Metanephros (tissue), 2 donors: ENCODE data around the gene ZNF771. TPM values are rescaled to one million over a fixed set of nuclear protein-coding genes. Genes with fewer than 3 reads are reported as not detected.
A peak's percentile ranks its signal among the peaks of the same experiment; 100 is the strongest.

Source experiments
- small RNA-seq: library from RNA; depleted of rRNA; stranded (forward); fragments of <200 nt; gene quantifications from one replicate; pipeline ENCODE3, GENCODE V24; 2014; ENCODE audit warnings: low replicate concordance
- total RNA-seq: library from RNA; depleted of rRNA; stranded (reverse); fragments of >200 nt; gene quantifications from one replicate; pipeline ENCODE4 v1.2.3, GENCODE V29; 2014

ZNF771 gene
- total RNA-seq: 12.3 TPM

GRCh38 chr16:30407102-30407803, at the start of gene ZNF771:
Gene ZNF771, plus strand, starts transcription at chr16:30407606. Its CDS starts 448 bp downstream, at chr16:30408054.

GRCh38 chr16:30370456-30371247, 36.8 kb upstream of the ZNF771 start, which contains the start of gene TBC1D10B:
Gene TBC1D10B, minus strand, starts transcription at chr16:30370494. Its CDS starts 311 bp downstream, at chr16:30370183.

GRCh38 chr16:30374538-30374937, 32.9 kb upstream of the ZNF771 start, which contains the start of gene MYL11:
Gene MYL11, plus strand, starts transcription at chr16:30374802. Its CDS starts 56 bp downstream, at chr16:30374858.

GRCh38 chr16:30382111-30382881, 25.1 kb upstream of the ZNF771 start, which contains the start of gene SEPTIN1:
Gene SEPTIN1, minus strand, starts transcription at chr16:30382561. Its CDS starts 19 bp downstream, at chr16:30382542.

GRCh38 chr16:30395155-30395991, 12.0 kb upstream of the ZNF771 start, which contains the start of gene ZNF48:
Gene ZNF48, plus strand, starts transcription at chr16:30395420. Its CDS starts 375 bp downstream, at chr16:30395795.

GRCh38 chr16:30429678-30430427, 22.4 kb downstream of the ZNF771 start, which contains the start of gene DCTPP1:
Gene DCTPP1, minus strand, starts transcription at chr16:30430030. Its CDS starts 50 bp downstream, at chr16:30429980.

GRCh38 chr16:30445408-30446202, 38.2 kb downstream of the ZNF771 start, which contains the start of gene SEPHS2:
Gene SEPHS2, minus strand, starts transcription at chr16:30445874. Its CDS starts 147 bp downstream, at chr16:30445727.

Small RNA genes within 50 kb of the gene (small RNA-seq; reads per million reads assigned to genes)
- gene RF00019: not detected
- gene RF00406: 0.23 reads per million, percentile 9 among the genes with 10 or more reads in this experiment

Other genes starting within 250 kb of the ZNF771 start
- gene CORO1A, start 224.0 kb upstream of the ZNF771 start, total RNA-seq: 30.8 TPM
- gene BOLA2B, start 213.9 kb upstream of the ZNF771 start, total RNA-seq: 11.4 TPM
- gene SLX1A, start 213.7 kb upstream of the ZNF771 start, total RNA-seq: 11.6 TPM
- 11.6 TPM for gene SULT1A3, start 208.4 kb upstream of the ZNF771 start, total RNA-seq
- gene NPIPB13, start 159.1 kb upstream of the ZNF771 start, total RNA-seq: 4.5 TPM
- 27.7 TPM for gene CD2BP2, start 52.3 kb upstream of the ZNF771 start, total RNA-seq
- 30.4 TPM for gene TBC1D10B, start 37.1 kb upstream of the ZNF771 start, total RNA-seq
- gene MYL11, start 32.8 kb upstream of the ZNF771 start, total RNA-seq: 1,522 TPM
- 0.41 TPM for gene SEPTIN1, start 25.0 kb upstream of the ZNF771 start, total RNA-seq
- gene ZNF48, start 12.2 kb upstream of the ZNF771 start, total RNA-seq: 11.4 TPM
- gene DCTPP1, start 22.4 kb downstream of the ZNF771 start, total RNA-seq: 26.9 TPM
- 47.6 TPM for gene SEPHS2, start 38.3 kb downstream of the ZNF771 start, total RNA-seq
- 9.5 TPM for gene ITGAL, start 65.1 kb downstream of the ZNF771 start, total RNA-seq
- 33.8 TPM for gene ZNF768, start 119.0 kb downstream of the ZNF771 start, total RNA-seq
- 16.9 TPM for gene ZNF747, start 127.3 kb downstream of the ZNF771 start, total RNA-seq
- 14.5 TPM for gene ZNF764, start 150.8 kb downstream of the ZNF771 start, total RNA-seq
- gene ZNF688, start 164.1 kb downstream of the ZNF771 start, total RNA-seq: 12.1 TPM
- gene ZNF785, start 178.1 kb downstream of the ZNF771 start, total RNA-seq: 20.3 TPM
- 10.0 TPM for gene ZNF689, start 202.8 kb downstream of the ZNF771 start, total RNA-seq
- gene PRR14, start 243.4 kb downstream of the ZNF771 start, total RNA-seq: 18.8 TPM